Right ventricle myocardium superior (tissue), 1 donor: ENCODE results near the gene RBBP8NL. TPM values are rescaled to one million over a fixed set of nuclear protein-coding genes. Genes with fewer than 3 reads are reported as not detected.

ENCODE experiments used
- ATAC-seq: fragments of 200-7000 bp; cut with Tn5 transposase; one replicate; pipeline ENCODE4 v1.9.1; 2020; ENCODE audit warnings: mild to moderate bottlenecking; ENCODE audit not compliant: poor library complexity
- DNase-seq: peaks from one replicate; pipeline ENCODE4 v3.0.0-alpha.2; 2020
- intact Hi-C: fragments of 100-400 bp; cut with DNase I; formaldehyde crosslinking; loops from one replicate; pipeline ENCODE4 v1.11.2; 2022
- long read RNA-seq: library from polyadenylated mRNA; unstranded; transcript quantifications from one replicate; pipeline ENCODE4 v2.0.0, GENCODE V29; 2021
- total RNA-seq: library from RNA; stranded (reverse); fragmentation: NEBNext Ultra II Directional; extraction: Animal tissue kit (Norgen Biotek cat#: 25700); gene quantifications from one replicate; pipeline ENCODE4 v1.2.1, GENCODE V29; 2021
- donor health status: DM: no; HTN: yes; CAD: no; lungs with severe emphysema.

Gene RBBP8NL
- total RNA-seq: not detected
- long read RNA-seq: 0 reads

DNA sequence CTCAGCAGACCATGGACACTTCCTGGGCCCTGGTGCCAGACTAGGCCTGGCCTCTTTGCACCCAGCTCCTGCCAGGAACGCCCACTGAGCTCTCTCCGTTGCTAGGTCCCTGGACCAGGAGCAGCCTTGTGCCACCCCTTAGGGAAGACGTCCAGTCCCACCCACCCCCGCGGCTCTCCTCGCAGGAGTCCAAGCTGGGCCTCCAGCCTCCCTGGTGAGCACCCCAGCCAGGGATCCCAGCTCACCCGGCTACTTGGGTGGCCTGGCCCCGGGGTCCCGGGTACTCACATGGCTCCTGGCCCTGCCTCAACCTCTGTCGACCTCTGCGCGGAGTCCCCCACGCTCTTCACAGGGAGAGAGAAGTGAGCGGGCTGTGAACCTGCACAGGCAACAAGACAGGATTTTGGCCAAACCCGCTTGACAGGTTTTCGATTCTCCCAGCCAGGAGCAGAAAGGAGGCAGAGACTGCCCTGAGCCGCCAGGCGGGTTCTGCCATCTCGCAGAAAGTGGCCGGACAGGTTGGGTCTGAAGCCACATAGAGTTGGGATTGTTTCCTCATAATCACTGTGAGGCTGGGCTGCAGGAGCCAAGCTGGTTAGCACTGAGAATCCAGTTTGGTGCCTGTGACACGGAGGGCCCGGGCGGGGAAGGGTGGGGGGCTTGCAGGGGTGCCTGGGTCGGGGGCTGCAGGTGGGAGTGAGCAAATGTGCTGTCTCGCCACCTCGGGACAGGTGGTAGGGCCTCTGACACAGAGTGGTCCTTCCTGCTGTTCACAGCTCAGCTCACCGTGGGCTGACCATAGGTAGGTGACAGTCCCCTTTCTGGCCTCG lies at the start of gene RBBP8NL:
Gene RBBP8NL (minus strand): TSS at position 368 of the 830 bp plus-strand sequence. CDS start 7,892 bp downstream, outside the sequence.
- ATAC-seq (no peak), DNase-seq (no peak)
- intact Hi-C loops: no loop called here

GRCh38 chr20:62476056-62476838 lies 48.9 kb upstream of the RBBP8NL start:
- intact Hi-C loops: no loop called here
- ATAC-seq (peak; percentile 82), DNase-seq (peak; percentile 65)

DNA sequence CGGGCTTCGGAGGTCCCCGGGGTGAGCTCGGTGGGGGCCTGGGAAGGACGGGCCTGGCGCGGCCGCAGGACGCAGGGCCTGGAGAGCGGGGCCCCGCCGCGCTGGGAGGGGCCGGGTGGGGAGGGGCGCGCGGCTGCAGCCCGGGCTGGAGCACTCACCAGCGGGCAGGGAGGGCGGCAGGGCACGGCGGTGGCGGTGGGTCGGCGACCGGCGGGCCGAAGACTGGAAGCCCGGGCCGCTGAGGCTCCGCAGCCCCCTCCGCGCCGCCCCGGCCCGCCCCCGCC lies 48.4 kb upstream of the RBBP8NL start, which contains the start of gene GATA5:
Gene GATA5 (minus strand): TSS at position 224 of the 284 bp plus-strand sequence. CDS start 474 bp downstream, outside the sequence.
- DNase-seq: no peak
- intact Hi-C loops: no loop called here
- no peak for ATAC-seq

- peak; percentile 2 for ATAC-seq
- intact Hi-C loops: no loop called here
- DNase-seq: no peak
These were observed 47.9 kb upstream of the RBBP8NL start for GRCh38 chr20:62475027-62475771.

DNA sequence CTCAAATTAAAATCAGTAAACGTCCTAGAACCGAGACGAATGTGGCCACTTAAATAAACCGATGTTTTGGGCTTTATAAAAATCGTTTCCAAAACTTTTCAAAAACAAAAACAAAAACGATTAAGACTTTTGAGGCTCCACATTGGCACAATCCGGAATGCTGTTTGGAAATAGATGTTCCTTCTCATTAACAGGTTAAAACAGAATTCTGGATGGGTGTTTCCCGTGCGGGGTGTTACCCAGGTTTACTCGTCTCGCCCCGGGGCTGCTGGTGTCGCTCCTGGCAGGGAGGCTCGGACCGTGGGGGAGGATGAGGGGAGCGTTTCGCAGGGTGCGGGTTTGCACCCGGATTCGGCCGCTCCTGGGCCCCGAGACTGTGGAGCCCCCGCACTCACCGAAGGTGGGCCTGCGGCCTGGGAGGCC lies 47.3 kb upstream of the RBBP8NL start:
- intact Hi-C loops: no loop called here
- DNase-seq (no peak), ATAC-seq (no peak)

DNA sequence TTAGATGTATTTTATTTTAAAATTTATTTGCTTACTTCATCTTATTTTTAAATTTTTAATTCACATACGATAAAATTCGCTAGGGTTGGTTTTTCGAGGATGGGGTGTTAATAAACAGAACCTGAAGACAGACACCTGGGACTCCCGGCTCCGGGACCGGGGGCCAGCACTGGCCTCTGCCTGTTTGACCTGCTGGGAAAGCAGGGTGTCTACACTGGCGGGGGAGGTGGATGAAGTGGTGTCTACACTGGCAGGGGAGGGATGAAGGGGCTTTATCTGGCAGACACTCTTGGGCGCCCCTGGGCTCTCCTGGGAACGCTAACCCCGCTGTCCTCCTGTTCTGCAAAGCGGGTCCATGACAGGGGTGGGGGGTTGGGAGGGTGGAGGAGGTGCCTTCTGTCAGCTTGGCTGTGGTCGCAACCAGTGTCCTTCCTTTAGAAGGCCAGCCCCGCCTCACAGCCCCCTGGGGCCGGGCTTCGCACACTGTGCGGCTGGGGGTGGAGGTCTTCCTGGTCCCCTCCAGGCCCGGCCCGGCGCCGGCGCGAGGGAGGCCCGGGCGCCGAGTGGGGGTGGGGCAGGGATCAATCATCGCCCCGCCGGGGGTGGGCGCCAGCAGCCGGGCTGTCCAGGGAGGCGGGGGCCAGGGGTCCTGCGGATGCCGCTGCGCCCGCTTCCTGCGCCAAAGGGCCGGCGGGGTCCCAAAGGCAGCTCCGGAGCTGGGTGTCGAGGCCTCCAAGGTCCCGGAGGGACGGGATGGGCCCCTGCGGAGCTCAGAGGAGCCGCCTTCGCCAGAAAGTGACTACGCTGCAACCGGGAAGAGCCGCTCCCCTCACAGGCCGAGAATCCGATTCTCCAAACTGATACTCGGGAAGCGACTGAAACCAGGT lies 46.6 kb upstream of the RBBP8NL start:
- DNase-seq (no peak), ATAC-seq (no peak)
- intact Hi-C loops: no loop called here

DNA sequence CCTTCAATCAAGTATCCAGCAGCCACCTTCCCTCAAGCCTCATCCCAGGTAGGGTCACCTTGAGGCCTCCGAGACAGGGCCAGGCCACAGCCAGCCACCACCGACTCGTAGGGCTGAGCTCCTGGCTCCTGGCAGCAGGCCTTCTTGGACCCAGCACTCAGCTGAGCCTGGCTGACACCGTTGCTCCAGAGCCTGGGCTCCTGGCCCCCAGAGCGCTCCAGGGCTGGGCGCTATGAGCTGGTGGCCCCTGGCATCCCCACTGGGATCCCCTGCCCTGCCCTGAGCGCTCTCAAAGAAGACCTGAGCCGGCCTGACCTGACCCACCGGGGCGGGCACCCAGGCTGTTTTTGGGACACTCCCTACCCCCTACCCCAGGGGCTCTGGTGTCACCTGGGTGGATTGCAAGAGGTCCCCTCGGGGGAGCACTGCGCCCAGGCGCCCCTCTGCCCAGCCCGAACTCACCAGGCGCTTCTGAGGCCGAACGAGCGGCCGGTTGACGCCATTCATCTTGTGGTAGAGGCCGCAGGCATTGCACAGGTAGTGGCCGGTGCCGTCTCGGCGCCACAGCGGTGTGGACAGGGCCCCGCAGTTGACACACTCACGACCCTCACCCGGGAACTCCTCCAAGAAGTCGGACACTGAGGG lies 45.7 kb upstream of the RBBP8NL start:
- no peak for ATAC-seq
- no peak for DNase-seq
- intact Hi-C loops: no loop called here

DNA sequence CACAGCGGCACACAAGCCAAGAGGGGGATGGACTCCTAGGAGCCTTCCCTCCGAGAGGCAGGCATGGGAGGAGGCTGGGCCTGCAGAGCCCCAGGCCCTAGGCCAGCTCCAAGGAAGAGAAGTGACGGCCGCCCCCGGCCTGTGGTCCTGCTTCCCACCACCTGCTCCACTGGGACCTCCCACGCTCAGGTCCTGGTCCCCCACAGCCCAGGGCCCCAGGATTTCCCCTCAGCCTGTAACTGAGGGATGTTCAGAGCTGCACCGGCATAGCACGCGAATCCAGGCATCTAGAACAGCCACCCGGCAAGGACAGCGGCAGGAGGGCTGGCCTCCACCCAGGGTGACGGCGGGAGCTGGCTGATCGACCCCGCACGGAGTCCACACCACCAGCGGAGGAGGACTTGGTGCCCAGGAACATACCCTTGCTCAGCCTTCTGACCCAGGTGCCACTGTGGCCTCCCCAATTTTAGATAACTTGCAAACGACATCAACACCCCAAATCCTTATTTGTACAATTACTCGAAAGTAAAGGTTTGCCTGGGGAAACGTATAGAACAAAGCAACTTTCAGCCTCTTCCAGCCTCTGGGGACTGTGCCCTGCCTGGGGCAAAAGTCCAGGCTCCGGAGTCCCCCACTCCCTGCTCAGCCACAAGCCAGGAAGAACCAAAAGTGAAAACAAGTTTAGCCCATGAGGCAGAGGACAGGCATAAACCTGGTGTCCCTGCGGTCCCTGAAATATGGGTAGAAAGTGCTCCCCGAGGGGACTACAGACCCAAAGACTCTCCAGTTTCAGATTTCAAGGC lies 45.0 kb upstream of the RBBP8NL start:
- intact Hi-C loops: no loop called here
- ATAC-seq: no peak
- DNase-seq: no peak

DNA sequence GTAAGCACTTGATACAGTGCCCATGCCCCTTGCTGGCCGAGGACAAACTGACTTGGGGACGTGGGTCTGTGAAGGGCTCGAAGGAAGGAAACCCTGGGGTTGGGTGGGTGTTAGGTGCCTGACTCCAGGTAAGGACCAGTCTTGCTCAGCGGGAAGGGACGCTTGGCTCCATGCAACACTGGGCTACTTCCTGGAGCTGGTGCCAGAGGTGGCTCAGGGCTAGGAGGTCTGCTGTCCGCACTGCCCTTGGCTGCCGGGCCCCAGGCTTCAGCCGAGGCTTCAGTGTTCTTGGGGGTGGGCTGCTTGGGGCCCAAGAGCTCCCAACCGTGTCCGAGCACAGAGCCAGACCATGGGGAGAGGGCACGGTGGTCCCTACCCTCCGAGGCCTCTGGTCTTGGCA lies 43.1 kb upstream of the RBBP8NL start:
- intact Hi-C loops: no loop called here
- DNase-seq (no peak), ATAC-seq (no peak)

DNA sequence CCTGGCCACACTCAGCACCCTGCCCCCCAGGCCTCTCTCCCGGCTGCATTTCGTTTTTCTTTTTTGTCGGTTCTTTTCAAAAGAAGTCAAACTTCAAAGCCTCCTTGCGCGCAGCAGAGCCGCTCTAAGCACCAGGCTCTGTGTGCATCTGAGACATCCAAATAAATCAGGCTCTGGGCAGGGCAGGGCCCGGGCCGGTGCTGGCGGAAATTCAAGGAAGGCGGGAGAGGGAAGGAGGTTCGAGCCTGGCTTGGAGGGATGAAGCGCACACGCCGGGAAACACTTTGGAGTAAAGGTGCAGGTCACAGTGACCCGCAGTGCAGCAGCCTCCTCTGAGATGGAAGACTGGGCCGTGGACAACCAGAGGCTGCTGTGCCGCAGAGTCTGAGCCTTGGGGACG lies 42.7 kb upstream of the RBBP8NL start:
- intact Hi-C loops: no loop called here

GRCh38 chr20:62469352-62469751 lies 42.0 kb upstream of the RBBP8NL start:
- intact Hi-C loops: no loop called here
- no peak for ATAC-seq
- DNase-seq: no peak

More for the DNA sequence above, 42.7 kb upstream of the RBBP8NL start:
- ATAC-seq (no peak), DNase-seq (no peak)

DNA sequence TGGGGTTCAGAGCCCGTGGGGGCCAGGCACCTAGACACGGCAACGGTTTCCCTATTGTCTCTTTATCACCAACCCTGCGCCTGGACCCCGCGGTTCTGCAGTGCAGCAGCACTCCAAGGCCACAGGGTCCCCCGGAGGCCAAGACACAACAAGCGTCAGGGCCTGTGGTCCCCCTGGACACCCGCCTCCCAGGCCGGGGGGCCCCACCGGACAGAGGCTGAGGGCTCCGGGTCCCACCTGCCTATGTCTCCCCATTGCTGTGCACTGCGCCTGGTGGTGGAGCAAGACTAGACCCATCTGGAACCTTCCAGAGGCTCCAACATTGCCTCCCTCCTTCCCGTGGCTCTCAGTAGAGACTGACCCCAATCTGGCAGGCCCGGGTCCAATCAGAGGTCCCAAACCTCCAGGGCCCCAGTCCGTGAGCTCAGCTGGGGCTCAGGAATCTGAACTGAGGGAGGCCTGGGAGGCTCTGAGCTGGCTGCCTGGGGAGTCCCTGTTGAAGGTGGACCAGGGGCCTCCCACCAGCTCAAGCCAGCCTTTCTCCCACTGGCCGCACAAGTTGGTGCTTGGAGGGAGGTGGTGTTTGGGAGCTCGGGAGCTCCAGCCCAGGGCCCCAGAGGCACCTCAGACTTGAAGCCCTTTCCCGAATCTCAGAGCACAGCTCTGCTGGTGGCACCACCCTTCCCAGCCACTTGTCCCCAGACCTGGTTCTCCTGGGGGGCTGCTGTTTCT lies 39.6 kb upstream of the RBBP8NL start:
- ATAC-seq: no peak
- intact Hi-C loops: no loop called here

DNA sequence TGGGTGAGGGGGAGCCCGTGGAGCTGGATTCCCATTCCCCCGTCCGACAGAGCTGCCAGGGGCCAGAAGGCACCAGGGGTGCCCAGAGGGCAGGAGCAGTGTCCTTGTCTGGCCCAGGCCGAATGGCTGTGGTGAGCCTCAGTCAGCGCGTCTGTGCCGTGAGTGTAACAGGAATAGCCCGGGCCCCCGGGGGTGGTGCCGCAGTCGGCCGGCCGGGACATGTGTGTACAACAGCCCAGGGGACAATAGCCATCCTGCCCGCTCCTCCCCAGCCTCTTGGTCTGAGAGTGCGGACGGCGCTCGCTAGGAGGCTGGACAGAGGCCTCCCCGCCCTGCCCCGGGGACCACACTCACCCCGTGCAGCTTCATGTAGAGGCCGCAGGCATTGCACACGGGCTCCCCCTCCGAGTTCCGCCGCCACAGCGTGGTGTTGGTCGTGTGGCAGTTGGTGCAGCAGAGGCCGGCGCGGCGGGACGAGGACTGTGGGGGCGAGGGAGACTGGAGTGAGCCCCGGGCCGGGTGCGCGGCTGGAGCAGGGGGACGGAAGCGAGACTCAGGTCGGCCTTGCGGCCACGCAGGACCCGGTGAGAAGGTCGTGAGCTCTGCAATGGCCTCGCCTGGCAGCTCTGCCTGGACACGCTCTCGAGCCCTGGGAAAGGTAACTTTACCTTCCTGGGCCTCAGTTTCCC lies 38.9 kb upstream of the RBBP8NL start:
- intact Hi-C loops: no loop called here
- no peak for DNase-seq
- ATAC-seq: no peak

More for the DNA sequence above, 39.6 kb upstream of the RBBP8NL start:
- DNase-seq: no peak

DNA sequence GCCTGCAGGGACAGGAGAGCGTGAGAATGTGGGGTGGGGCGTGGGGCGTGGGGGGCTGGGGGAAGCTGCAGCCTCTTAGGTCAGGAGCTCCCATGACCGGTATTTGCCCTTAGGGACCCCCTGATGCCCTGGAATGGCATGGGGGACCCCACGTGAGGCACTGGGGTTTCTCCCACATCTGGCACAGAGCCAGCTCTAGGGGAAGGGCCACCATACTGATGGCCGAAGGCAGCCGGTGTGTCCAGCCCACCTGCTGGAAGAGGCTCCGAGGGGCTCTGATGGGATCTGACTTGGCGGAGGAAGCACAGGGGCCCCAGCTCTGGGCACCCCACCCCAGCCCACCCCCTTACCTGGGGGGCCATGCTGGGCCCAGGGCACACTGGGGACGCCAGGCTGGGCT lies 37.7 kb upstream of the RBBP8NL start:
- ATAC-seq (no peak), DNase-seq (no peak)
- intact Hi-C loops: no loop called here

GRCh38 chr20:62464425-62464770 lies 37.1 kb upstream of the RBBP8NL start:
- DNase-seq (no peak), ATAC-seq (no peak)
- intact Hi-C loops: no loop called here
